ENCODE data around the gene PRKAR1A.

DNA sequence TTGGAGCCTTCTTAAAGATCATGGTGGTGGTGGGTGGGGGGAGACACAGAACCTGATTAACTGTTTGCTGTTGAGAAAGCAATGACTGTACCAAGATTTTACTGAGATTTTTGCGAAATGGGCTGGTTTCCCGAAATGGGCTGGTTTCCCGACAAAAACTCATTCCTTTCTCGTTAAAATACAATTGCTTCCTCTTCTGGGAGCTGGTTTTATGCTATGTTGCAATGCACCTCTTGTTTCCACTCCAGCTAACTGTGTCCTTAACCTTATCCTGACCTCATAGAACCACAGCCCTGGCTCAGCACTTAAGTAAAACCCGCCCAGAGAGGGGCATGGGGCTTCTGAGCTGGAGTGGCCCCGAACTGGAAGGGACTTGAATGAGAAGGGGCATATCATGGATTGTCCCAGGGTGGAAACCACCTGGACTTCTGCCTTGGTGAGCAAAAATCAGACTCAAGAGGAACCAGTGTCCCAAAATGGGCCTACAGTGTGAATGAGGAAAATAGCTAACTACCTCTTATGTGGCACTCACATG is 68.1 kb downstream of the PRKAR1A start:
- TF ChIP-seq CTCF (IDR thresholded peaks at IDR 0.05) (no peak), EP300 (IDR thresholded peaks at IDR 0.05) (peak in 1 of 4 donors; percentile 24), POLR2AphosphoS5 (IDR thresholded peaks at IDR 0.05) (peak in 2 of 4 donors; percentile 40 to 57), POLR2A (IDR thresholded peaks at IDR 0.05) (no peak)
